ENCODE measurements around the gene VPS45.
A peak's percentile ranks its signal among the peaks of the same experiment; 100 is the strongest.
"Not testable (repeated sequence)": the region's sequence is repeated elsewhere in the genome, so short reads cannot be mapped to it uniquely, and the experiment has no call there.

The VPS45 gene

DNA sequence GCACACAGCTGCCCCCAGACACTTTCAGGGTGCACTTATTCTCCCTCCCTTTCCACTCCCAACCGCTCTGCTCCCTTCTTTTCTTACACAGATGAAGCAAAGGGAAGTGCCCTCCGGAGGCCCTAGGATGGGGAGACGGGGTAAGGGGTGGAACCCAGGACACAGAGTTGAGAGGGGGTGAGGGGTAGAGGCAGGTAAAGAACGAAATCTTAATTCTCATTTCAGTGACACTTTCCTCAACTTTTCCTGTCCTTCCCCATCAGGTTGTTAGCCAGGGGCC is 94.9 kb downstream of the VPS45 start:
- DNase-seq = no peak

DNA sequence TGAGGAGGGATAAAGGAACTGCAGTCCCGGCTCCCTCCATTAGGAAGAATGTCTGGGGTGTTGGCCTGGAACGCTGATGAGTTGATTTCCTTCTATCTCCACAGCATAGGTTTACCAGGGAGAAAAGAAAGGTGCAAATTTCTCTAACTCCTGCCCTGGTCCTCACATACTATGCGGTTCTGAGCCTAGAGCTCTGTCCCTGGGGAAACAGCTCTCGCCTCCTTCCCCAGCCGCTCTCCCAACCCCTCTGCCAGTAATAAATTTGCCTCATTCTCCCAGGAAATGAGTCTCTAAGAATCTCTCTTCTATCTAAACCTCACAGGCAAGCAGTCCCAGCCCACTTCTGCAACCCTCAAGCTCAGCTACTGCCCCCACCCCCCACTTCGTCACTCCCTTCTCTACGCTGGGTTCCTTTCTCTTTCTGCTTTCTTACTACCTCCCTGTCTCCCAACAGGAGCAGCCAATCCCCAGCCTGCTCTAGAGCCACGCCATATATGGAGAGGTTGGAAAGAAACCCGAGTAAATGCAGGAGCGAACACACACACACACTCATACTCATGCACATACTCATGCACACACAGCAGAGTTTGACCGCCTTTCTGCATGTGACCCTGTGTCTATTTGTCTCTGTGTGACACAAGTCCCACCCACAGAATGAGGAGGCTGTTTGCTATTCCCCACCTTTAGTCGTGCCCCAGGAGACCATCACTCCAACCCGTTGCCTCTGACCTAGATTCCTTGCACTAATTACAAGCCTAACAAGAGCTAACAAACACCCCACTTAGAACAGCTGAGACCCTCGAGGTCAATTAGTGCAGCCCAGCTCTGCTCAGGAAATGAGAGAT is 95.5 kb downstream of the VPS45 start:
- peak; percentile 68 for DNase-seq

DNA sequence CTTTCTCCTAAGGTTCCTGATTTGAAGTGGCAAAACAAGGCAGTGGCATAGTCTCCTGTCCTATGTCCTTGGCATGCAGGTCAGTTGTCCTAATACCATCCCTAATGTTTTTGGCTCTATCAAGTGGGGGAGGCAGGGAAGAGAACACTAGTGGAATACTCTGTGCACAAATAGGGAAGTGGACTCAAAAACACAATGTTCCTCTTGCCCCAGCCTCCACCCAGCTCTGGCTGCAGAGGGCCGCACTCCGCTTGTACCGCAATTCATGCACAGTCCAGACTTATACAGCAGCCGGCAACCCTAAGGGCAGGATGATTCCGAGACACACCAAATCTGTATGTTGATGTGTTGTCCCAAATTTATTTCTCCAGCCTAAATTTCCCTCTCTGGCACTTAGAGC is 96.6 kb downstream of the VPS45 start:
- DNase-seq = no peak

DNA sequence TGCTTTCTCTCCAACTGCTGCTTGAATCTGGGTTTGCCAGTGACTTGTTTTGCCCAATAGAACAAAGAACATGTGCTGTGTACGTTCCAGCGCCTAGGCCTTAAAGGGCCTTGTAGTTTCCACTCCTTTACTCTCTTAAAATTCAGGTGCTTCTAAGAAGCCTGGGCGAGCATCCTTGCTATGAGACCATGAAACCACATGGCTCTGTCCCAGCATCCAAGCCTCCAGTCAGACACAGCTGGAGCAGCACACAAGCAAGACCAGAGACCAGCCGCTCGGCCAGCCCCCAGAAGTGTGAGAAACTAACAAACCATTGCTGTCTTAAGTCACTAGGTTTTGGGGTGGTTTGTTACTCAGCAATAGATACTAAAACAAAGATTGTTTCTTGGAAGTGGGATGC is 97.2 kb downstream of the VPS45 start:
- DNase-seq = no peak

DNA sequence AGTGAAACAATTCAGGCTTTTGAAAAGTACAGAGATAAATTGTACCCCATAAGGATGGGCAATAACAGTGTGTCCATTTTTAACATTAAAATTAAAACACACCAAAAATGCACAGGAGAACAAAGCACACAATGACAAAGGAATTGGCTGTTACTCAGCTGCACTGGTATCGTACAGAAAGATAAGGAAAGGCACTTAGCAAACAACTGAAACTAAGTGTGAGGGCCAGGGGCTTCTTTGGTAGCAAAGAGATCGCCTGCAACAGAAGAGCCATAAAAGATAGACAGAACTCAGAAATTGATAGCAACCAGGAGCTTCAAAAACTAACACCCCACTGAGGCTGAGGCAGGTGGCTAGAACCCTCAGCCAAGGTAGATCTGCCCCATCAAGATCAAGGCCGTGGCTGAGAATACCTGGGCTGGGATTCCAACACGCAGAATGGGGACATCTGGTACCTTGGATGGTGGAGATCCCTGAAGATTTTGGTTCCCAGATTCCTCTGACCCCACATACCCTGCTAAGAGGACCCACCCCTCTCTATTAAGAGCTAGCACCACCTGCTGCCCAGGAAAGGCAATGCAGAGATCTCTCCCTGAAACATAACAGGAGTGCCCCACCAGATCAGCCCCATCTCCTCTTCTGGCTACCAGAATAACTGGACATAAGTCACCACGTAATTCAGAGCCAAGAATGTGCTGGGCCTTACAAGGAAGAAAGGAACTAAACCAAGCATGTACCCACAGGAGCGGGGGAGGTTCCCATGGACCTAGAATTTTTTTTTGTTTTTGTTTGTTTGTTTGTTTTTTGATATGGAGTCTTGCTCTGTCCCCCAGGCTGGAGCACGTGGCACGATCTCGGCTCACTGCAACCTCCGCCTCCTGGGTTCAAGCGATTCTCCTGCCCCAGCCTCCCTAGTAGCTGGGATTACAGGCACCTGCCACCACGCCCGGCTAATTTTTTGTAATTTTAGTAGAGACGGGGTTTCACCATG is 98.3 kb downstream of the VPS45 start:
- peak; percentile 36 for DNase-seq

DNA sequence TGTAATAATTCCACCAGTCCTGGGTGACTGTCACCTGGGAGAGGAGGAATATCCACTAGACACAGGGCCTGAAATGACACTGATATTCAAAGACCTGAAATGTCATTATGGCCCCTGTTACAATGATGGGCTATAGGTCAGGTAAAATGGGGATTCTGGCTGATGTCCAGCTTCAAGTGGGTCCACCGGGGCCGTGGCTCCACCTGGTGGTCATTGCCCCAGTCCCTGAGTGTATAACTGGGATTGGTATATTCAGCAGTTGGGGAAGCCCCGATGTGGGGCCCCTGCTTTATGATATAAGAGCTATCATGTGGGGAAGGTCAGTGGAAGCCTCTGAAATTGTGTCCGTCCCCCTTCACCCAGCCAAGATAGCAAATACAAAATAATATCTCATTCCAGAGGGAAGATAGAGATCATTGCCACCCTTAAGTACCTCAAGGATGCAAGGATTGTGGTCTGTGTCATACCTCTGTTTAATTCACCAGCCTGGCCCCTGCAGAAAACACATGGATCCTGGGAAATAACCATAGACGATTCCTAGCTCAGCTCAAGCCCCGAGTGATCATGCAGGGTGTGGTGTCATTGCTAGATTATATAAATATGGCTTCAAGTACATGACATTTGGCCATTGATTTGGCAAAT is 101.5 kb downstream of the VPS45 start:
- DNase-seq = peak; percentile 60

DNA sequence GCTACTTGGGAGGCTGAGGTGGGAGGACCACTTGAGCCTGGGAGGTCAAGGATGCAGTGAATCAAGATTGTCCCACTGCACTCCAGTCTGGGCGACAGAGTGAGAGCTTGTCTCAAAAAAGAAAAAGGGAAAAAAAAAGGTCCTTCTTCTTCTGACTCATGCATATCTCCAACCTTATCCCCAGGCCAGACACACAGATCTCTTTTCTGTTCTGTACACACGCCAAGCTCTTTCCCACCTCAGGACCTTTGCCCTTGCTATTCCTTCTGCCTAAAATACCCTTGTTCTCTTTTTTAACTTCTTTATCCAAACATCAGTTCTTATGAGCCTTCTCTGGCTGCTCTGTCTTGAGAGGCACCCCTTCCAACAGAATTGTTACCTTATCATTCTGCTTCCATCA is 104.2 kb downstream of the VPS45 start:
- DNase-seq = no peak

DNA sequence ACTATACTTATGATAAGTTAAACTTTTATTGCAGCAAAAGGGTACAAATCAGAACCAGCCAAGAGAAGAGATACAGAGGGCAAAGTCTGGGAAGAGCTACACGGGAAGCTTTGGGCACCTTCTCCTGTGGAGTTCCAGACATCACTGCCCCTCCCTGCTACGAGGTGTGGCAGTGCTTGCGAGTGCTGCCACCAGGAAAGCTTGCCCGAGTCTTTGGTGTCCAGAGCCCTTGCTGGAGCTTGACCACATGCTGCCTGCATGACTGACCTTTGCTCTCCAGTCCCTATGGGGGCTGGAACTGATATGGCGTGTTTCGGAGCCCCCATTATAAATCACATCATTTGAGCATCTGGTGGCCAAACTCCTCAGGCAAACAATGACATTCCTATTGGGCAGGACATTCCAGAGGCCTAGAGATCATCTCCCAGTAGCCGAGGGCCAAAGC is 105.6 kb downstream of the VPS45 start:
- DNase-seq = no peak

DNA sequence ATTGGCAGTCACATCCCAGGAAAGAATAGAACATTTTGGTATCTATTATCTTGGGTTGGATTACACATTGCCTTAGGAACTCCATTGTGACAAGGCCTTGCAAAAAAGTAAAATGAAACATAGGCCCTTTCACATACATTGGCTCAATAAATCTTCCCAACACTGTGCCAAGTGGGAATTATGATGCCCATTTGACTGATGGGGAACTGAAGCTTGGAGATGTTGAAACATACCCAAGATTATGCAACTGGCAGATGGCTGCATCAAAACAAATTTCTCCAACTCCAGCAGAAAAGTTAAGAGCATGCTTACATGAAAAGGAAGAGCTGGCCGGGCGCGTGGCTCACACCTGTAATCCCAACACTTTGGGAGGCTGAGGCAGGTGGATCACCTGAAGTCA is 109.0 kb downstream of the VPS45 start:
- no peak for DNase-seq

DNA sequence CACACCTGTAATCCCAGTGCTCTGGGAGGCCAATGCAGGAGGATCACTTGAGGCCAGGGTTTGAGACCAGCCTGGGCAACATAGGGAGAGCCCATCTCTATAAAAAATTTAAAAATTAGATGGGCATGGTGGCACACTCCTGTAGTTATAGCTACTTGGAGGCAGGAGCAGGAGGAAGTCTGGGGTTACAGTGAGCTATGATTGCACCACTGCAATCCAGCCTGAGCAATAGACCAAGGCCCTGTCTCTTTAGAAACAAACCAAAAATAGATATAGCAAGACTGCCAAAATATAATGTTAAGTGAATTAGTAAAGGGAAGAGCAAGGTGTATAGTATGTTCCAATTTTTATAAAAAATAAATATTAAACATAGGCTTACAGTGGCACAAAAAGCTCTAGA is 111.0 kb downstream of the VPS45 start:
- DNase-seq = no peak

DNA sequence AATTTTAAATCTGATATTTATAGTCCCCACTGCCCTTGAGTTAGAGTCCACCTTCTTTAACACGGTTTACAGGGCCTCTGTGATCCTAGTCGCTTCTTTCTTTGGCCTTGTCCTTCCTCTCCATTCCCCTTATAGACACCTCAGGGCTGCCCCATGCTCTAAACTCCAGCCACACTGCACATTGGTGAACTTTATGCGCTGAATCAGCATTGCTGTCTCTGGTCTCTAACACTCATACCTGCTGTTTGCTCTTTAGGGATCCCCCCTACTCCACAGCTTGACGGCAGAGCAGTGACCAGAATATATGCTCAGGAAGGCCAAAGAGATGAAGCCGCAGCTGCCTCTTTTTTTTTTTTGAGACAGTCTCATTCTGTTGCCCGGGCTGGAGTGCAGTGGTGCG is 112.3 kb downstream of the VPS45 start:
- no peak for DNase-seq

DNA sequence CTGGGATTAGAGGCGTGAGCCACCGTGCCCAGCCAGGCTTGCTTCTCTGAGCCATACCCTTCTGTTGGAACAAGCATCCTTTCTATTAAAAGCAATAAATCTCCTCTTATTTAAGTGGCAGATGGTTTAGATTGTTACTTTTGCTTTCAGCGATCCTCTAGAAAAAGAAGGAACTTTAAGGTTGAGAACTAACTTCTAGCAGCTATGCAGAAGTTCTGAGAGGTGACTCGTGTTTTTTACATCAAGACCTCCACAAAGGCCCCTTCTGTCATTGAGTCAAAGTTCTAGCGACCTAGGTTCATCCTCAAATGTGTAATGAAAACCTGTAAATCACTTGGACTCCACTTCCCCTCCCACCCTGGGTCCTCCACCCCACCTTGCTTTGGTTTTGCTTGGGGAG is 112.9 kb downstream of the VPS45 start:
- no peak for DNase-seq

DNA sequence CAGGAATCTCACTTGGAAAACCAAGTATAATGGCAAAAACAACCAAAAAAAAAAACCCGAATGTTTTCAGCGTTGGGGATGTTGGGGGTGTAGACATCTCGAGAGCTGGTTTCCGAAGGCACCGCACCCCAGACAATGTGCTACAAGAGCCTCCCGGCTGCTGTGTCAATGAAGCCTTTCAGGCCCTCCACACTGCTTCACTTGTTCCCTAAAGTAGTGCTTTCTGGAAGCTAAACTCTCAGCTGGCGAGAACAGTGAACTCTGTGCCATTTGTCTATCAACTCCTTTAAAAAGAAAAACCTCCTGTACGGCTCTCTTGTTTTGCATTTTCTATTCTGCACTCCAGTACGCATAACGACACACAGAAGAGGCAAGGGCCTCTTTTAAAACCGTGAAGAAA is 114.7 kb downstream of the VPS45 start:
- no peak for DNase-seq

DNA sequence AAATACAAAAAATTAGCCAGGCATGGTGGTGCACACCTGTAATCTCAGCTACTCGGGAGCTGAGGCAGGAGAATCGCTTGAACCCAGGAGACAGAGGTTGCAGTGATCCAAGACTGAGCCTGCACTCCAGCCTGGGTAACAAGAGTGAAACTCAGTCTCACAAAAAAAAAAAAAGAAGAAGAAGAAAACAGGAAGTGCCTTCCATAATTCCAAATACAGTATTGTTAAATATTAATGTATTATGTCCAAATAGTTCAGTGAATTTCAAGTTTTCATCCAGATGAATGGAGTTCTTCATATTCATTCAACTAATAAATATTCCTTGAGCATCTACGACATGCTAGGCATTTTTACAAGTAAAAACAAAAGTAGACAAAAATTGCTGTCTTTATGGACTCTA is 115.5 kb downstream of the VPS45 start:
- no peak for DNase-seq

DNA sequence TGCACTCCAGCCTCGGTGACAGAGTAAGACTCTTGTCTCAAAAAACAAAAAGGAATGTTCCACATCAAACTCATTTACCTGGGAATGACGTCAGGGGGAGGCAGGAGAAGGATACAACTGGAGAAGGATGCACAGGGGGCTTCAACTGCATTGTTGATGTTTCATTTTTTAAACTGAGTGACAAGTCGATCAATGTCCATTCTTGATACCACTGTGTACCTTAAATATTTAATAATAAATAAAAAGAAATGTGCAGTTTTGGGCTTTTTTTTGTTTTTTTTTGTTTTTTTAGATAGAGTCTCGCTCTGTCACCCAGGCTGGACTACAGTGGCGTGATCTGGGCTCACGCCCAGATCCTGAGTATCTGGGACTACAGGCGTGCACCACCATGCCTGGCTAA is 117.9 kb downstream of the VPS45 start:
- DNase-seq = no peak

DNA sequence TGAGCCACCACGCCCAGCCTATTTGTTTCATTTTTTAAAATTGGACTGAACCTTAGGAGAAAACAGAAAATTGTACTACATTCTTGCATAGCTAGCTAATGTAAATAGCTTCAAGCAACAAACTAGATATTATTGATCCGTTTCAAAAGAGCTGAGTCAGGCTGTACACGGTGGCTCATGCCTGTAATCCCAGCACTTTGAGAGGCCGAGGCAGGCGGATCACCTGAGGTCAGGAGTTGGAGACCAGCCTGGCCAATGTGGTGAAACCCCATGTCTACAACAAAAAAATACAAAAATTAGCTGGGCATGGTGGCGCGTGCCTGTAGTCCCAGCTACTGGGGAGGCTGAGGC is 118.8 kb downstream of the VPS45 start:
- DNase-seq = not testable (repeated sequence)

DNA sequence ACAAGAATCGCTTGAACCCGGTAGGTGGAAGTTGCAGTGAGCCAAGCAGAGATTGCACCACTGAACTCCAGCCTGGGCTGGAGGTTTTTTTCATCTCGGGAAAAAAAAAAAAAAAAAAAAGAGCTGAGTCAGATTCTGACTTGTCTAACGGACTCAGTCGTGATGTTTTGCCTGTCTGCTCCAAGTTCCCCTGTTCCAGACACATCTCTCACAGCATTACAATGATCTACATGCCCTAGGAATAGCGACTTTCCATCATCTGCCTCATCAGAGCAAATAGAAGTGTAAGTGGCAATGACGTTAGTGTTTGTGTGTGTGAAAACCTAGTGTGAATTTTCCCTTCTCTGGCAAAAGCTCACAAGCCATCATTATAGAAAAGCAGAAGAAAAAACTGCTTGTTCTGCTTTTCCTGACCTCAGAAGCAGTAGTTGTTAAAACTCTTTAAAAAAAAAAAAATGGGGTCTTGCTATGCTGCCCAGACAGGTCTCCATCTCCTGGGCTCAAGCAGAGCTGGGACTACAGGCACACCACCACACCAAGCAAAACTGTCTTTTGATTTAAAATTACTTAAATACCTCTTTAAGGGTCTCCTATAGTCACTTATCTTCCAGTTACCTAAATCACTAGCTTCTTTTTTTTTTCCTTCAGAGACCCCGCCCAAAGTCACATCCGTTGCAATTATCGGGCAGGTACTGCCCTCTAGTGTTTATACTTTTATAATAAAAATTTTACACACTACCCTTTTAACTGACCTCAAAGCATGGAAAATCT is 119.4 kb downstream of the VPS45 start:
- peak; percentile 25 for DNase-seq

DNA sequence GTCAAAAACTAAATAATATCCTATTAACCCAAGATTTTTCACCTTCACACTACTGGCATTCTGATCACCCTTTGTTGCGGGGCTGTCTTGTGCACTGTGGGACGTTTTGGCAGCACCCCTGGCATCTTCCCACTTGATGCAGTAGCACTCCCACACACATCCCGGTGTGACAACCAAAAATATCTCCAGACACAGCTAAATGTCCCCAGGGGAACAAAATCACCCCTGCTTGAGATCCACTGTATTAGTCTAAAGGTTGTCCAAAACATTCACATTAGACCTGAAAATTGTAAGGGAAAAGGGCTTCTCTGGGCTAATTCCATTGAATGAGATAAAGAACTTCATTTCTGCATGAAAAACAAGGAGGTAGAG is 120.0 kb downstream of the VPS45 start:
- no peak for DNase-seq

DNA sequence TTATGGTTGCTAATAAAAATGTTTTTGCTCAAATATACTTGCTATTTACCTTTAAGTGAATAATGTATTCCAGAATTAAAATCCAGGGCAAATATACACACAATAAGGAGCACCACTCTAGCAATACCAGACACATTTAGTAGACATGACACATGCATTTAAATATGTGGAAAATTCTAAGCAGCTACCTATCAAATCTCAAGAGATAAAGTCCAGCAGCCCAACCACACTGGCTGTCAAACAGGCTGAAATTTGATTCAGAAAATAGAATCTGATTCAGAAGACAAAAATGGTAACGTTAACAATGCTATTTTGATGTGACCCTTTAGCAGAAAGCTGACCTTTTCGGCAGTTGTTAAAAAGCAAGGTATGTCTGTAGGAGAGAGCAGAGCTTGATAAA is 124.4 kb downstream of the VPS45 start:
- DNase-seq = no peak

DNA sequence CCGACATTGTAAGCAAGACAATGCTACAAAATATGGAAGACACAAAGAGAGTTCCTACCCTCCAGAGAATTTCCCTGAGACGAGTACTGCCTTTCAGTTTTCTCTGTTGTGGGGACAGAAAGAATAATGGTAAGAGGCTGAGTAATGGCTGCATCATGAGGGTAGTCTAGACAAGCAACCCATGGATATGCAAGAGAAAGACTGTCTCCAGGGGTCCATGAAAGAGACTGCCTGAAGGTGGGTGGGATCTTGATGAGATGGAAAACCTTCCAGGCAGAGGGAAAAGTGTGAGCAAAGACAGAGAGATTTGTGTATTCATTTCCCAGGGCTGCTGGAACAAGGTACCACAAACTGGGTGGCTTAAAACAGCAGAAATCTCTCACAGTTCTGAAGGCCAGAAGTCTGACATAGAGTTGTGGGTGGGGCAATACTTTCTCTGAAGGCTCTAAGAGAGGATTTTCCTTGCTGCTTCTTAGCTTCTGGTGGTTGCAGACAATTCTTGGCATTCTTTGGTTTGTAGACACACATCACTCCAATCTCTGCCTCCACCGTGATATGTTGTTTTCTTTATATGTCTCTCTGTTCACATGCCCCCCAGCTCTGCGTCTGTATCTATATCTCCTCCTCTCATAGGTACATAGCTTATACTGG is 126.9 kb downstream of the VPS45 start:
- no peak for DNase-seq
